Activated CD4-positive, alpha-beta T cell treated with anti-CD3 and anti-CD28 coated beads, Interleukin-2, Interleukin-4, amounts not matched to agents 100 ng/mL and 50 ng/mL, durations not matched to agents 16 hours and 8 hours (primary cell): Measurements from ENCODE around the gene IKZF3.
"Not testable (repeated sequence)": the region's sequence is repeated elsewhere in the genome, so short reads cannot be mapped to it uniquely, and the experiment has no call there.

Source experiments
- DNase-seq: peaks from one replicate; pipeline ENCODE4 v3.0.0-alpha.2; 2020; ENCODE audit warnings: low spot score

The IKZF3 gene

DNA sequence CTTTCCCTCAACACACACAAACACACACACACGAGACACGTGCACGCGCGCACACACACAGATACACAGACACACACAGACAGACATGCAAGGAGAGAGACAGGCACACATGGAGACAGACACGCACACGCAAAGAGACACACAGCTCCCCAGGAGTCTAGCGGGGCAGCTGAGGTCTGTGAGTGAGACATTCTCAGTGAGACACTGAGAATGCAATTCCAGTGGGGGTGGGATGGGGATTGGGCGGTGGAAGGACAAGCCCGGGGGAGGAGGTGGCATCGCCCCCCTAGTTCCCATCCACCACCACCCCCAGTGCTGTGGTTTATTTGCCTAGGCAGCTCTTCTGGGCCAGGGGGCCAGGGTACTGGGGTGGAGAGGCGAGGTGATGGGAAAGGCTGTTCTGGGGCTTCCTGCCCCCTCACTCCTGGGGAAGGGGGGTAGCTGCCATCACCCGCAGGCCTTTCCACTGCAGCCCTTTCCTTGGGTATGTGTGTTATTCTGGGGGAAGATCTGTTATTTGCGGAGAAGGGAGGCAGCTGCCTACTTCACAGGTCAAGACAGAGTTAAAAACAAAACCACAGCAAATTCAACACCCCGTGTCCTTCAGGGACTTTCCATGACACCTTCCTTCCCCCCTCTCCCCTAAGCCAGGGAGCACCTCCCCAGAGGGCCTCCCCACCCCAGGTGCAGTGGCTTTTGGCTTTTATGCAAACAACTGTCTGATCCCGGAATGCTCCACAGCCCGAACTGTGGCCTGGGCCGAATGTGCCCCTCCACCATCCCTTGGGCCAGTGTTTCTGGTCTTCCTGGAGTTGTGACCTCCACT is 108.3 kb downstream of the IKZF3 start:
- DNase-seq = peak; percentile 34

DNA sequence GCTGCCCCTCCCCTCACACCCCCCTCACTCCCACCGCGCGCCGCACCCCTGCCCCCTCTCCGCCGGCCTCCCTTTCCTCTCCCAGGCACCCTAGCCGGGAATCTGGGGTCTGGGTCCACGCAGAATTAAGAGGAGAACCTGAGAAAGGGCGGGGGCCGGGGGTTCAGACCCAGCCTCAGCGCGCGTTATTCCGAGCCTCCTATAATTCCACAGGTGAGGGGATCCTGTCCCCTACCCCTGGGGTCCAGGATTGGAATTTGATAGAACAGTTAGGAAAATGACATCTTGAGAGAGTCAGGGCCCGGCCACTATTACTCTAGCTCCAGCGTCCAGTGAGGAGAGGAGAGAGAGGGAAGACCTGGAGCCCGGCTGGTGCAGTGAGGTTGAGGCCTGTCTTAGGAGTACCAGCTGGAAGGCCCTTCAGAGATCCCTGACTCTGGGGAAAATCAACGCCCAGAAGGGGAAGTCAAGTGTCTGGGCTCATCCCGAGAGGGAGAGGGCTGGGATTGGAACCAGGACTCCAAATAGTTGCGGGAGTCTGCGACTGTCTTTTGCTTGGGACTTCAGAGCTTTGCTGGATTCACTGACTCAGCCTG is 109.1 kb downstream of the IKZF3 start:
- DNase-seq = no peak

DNA sequence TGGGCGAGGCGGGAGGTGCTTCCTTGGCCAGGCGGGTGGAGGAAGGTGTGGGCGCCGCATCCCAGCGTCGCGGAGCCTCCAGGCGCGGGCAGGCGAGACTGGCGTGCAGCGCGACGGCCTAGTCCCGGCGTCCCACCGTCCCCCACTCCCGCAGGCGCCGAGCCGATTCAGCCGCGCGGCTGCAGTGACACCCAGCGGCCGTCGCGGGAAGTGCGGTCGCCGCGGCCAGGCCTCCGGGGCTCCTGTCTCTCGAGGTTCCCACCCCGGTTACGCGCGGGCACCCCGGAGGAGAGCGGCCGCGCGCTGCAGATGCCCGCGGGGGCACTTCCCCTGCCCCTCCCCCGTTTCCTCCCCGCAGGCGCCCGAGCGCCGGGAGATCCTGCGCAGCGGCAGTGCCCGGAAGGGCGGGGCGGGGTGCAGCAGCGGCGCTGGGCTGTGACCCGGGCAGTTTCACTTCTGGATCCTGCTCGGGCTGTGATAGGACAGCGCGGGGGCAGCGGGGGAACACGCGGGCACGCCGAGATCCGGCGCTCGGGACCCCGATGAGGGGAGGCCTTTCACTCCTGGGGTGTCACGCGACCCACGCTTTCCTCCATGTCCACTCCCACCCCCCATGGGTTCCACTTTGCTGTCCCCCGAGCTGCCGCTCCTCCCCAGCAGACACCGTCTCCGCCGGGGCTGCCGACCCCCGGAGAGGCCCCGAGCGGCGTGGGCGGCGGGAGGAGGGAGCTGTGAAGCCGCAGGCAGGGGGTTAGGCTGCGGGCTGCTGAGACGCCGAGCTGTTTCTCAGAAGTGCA is 109.8 kb downstream of the IKZF3 start:
- DNase-seq = peak; percentile 97

DNA sequence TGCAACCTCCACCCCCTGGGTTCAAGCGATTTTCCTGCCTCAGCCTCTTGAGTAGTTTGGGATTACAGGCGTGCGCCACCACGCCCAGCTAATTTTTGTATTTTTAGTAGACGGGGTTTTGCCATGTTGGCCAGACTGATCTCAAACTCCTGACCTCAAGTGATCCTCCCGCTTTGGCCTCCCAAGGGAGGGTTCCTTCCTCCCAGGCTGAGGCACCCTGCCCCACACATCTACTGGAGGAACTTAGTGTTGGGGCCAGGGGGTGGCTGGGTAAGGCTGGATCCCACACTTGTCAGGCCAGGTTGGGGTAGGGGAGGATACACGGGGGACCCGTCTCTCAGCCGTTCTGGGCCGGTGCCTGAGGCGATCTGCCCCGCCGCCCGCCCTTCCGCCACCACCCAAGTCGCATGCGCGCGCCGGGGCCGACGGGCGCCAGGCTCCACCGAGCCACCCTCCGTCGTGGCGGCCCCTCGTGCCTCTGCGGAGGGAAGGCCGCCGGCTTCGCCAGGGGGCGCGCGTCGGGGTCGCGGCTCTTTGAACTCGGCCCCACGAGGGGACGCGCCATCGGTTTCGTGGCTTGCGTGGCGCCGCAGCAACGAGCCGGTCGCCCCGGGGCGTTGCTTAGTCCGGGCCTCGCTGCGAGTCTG is 110.5 kb downstream of the IKZF3 start:
- peak; percentile 46 for DNase-seq

DNA sequence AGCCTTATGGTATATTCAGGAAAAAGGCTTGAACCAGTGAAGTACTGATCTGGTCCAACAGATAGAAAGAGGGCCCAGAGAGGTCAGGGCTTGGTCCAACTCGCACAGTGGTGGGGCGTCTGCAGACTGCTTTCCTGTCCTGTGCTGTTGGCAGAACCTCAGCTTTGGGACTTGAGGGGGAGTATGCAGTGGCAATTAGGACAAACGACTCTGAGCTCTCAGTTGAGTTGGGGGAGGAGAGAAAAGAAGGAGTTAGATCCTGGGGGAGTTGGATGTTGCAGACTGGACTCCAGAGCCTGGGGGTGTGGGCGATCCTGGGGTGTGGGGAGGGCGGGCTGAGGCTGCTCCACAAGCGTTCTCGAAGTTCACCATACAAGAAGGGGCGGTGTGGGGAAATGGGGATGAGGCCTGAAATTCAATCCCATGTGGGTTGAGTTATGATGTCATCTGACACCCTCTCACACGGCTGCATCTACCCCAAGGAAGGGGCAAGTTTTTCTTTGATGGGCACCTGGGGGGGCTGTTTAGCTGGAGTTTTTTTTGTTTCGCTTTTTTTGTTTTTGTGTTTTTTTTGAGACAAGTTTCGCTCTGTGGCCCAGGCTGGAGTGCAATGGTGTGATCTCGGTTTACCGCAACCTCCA is 111.8 kb downstream of the IKZF3 start:
- DNase-seq = no peak

DNA sequence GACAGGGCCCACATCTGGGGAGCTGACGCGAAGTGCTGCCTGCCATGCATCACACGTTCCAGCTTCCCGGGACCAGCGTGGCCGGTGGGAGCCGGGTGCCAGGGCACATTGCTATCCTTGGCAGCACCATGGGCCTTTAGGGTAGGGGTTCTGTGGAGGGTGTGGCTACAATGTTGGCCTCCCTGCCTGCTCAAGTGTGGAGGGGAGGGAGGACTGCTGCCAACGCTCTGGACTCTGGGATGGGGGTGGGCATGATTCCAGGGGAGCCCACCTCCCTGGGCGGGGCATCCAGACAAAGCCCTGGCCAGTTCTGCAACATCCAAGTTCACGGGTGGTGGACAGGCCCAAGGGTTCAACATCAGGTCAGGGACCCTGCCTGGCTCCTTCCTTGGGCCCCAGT is 112.5 kb downstream of the IKZF3 start:
- DNase-seq = no peak

DNA sequence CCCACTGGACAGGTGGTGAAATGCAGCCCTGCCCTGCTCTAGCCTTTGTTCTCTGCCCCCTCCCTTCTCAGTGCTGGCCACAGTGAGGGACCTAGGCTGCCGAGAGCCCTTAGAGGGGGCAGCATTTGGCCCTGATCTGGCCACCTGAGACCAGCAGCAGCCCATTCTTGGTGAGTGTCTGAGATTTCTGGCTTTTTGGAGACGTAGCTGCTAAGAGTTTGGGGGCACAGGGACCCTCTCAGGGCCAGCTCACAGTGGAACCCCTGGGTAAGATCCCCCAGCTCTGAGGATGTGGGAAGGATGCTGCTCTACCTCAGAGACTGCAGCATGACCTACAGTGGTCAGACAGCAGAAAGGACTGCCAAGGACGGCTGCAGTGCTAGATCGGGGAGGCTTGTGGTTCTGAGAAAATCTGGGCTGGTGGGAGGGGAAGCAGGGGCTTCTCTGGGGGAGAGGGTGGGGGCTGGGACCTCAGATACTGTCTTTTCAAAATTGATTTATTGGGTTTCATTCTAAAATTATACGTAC is 113.0 kb downstream of the IKZF3 start:
- DNase-seq = no peak

DNA sequence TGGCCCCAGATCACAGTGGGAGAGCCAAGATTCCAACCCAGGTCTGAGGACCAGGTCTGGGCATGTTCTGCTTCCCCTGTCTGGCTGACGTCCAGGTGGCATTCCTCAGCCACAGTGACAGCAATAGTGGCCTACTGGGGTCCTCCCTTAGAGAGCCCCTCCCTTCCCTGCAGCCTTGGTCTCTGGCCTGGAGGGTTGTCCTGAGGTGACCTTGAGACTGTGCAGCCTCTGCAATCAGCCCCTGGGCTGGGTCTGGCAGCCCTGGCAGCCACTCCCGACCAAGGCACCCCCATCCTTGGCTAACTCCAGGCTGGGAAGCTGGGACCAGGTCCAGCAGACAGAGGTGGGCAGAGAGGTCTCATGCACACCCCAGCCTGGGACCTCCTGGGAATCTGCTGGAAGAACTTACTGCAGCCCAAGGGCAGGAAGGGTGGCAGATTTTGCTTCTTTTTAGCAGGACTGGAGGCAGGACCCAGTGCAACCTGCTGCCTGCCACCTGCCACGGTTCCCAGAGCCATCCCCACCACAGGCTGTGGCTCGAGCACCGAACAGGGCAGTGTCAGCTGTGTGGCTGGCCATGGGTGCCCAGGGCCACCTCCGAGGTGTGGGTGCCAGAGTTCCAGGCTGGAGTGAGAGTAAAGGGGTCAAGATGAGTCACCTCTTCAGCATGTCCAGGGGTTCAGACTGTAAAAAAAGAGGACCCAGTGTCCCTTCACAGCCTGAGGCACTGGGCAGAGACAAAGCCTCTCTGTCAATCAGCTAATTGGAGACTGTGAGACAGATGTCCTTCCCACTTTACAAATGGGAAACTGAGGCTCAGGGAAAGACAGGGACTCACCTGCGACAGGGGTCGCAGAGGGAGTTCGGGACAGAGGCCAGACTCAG is 113.7 kb downstream of the IKZF3 start:
- DNase-seq = no peak

DNA sequence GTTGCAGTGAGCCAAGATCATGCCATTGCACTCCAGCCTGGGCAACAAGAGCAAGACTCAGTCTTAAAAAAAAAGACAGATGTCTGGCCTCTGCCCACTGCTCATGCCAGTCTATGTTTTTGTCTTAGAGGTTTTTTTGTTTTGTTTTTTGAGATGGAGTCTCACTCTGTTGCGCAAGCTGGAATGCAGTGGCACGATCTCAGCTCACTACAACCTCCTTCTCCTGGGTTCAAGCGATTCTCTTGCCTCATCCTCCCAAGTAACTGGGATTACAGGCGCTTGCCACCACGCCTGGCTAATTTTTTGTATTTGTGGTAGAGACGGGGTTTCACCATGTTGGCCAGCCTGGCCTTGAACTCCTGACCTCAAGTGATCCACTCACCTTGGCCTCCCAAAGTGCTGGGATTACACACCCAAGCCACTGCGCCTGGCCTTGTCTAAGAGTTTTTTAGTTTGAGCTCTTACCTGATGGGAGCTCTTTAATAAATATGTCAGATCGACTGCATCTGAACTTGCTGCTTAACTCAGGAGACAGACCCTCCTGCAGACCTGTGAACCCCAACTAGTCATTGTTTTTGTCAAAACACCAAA is 115.6 kb downstream of the IKZF3 start:
- DNase-seq = not testable (repeated sequence)

DNA sequence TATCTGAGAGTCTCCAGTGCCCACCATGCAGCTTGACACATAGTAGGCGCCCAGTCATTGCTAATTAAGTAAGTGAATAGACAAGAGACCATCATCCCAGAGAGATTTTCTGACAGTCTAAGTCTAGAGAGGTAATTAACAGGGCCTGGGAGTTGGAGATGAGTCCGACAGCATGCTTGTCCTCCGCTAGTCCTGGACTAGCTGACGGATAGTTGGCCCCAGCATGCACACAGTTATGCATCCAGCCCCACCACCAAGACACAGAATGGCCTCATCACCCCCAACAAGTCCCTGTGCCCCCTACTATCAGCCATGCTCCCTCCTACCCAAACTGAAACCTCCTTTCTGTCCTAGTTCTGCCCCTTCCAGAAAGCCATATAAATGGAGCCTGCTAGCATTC is 116.4 kb downstream of the IKZF3 start:
- no peak for DNase-seq

DNA sequence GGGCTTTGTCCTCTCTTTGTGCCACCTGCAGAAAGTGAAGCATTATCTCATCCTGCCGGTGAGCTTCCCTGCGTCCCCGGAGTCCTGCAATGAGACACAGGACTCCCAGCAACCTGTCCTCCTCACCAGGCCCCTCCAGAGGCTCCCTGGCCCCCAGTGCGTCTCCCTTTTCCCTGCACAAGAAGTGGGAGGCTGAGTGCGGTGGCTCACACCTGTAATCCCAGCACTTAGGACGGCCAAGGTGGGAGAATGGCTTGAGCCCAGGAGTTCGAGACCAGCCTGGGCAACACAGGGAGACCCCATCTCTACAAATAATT is 118.0 kb downstream of the IKZF3 start:
- no peak for DNase-seq

DNA sequence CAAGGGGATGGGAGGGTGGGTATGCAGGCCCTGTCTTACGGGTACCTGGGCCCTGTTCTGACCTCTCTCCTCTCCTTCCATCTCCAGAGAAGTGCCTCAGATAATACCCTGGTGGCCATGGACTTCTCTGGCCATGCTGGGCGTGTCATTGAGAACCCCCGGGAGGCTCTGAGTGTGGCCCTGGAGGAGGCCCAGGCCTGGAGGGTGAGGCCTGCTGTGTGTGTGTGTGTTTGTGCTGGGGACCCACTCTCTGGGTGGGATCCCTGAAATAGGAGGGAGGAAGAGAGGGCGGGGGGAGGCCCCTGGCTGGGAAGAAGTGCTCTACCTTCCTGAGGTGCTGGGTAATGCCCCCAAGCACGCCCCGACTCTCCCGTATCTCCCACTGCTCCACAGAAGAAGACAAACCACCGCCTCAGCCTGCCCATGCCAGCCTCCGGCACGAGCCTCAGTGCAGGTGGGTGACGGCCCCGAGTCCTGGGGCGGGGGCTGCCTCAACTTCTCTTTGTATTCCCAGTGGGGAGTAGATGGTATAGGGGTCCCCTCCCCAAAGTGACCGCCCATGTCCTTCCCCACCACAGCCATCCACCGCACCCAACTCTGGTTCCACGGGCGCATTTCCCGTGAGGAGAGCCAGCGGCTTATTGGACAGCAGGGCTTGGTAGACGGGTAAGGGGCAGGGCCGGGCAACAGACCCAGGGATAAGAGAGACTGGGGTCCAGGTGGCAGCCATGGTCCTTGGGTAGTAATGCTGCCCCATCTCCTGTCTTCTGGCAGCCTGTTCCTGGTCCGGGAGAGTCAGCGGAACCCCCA is 118.6 kb downstream of the IKZF3 start:
- no peak for DNase-seq

DNA sequence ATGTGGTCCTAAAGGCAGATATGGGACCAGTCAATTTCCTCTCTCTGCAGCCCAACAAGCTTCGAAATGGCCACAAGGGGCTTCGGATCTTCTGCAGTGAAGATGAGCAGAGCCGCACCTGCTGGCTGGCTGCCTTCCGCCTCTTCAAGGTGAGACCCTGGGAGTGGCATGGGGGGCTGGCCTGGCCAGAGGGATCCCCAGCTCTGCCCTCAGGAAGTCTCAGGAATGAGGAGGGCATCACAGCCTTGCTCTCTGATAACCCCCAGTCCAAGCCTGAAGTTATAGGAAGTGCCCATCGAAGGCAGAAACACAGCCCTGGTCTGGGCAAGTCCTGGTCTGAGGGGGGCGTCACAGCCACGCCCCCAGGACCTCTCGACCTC is 119.3 kb downstream of the IKZF3 start:
- no peak for DNase-seq

DNA sequence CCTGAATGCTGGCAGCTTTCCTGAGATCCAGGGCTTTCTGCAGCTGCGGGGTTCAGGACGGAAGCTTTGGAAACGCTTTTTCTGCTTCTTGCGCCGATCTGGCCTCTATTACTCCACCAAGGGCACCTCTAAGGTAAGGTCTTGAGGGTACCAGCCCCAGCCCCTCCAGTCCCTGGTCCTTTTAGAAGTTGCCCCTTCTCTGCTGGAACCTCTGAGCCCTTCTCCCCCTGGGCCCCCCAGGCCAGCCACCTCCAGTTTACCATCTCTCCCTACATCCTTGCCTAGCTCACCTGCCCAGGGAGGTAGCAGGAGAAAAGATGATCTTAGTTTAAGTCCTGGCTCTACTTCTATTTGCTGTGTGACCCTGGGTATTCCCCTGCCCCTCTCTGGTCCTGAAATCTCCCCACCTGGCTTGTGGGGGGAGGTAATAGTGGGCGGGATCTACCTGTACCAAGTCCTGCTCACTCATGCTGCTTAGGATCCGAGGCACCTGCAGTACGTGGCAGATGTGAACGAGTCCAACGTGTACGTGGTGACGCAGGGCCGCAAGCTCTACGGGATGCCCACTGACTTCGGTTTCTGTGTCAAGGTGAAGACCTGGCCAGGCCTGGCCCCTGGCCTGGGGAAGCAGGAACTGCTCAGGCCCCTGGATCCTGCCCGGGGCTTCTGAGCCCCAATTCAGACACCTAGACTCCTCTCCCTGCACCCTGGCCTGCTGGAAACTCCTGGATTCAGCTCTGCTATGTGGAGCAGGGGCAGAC is 119.9 kb downstream of the IKZF3 start:
- no peak for DNase-seq

DNA sequence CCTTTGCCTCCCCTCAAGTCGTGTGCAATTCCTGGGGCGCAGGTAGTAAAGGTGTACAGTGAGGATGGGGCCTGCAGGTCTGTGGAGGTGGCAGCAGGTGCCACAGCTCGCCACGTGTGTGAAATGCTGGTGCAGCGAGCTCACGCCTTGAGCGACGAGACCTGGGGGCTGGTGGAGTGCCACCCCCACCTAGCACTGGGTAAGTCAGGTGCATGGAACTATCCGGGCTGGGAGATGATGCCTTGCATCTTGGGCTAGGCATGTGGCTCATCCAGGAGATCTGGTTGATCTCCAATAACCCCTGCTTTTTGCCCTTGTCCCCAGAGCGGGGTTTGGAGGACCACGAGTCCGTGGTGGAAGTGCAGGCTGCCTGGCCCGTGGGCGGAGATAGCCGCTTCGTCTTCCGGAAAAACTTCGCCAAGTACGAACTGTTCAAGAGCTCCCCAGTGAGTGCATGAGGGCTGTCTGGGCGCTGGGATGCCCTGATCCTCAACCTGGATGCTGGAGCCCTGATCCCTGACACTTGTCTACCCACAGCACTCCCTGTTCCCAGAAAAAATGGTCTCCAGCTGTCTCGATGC is 121.2 kb downstream of the IKZF3 start:
- no peak for DNase-seq

DNA sequence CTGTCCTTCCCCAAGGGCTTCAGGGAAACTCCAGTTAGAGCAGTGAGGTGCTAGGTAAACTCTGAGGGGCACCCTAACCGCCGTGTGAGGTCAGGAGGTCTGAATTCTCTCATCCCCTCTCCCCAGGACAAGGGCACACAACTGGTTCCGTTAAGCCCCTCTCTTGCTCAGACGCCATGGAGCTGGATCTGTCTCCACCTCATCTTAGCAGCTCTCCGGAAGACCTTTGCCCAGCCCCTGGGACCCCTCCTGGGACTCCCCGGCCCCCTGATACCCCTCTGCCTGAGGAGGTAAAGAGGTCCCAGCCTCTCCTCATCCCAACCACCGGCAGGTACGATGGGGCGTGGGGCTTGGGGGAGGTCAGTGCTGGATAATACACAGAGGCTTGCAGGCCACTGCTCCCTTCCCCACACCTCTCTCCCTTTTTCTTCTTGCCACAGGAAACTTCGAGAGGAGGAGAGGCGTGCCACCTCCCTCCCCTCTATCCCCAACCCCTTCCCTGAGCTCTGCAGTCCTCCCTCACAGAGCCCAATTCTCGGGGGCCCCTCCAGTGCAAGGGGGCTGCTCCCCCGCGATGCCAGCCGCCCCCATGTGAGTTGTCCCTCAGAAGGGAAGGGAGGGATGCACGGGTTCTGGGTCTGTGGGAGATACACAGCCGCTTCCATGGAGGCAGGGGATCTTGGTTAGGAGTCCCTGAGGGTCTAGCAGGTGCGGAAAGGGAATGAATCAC is 121.8 kb downstream of the IKZF3 start:
- DNase-seq = no peak

DNA sequence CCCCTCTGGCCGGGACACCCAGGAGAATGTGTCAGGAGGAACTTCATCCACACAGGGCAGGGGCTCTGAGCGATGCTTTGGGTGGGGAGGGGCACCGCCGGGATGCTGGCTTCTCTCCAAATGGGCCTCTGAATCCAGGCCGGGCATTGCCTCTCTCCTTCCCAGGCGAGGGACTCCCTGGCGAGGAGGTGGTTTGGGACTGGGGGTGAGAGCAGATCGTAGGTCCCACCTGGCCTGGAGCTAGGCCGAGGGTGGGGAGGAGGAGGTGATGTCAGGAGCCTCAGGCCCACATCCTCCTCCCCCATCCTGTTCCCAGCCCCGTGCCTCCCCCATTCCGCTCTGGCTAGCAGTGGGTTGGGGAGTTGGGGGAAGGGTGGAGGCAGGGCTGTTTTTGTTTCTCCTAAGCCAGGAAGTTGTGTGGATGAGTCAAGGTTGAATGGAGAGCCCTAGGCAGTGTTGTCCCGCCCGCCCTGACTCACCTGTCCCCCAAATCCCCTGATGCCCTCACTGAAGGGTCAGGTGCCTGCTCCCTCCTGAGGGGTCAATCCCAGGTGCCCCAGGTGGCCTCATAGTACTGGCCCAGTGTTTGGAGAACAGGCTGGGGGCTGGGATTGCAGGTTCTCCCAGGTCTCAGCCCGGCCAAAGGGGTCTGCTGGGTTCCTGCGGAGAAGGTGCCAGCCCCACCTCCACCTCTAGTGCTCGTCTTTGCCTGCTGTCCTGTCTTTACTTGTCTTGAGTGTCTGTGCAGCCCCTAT is 123.6 kb downstream of the IKZF3 start:
- no peak for DNase-seq
